Stimulated activated CD4-positive, alpha-beta T cell treated with anti-CD3 and anti-CD28 coated beads, Interleukin-12 subunit alpha, Interleukin-12 subunit beta, amount 100 ng/mL, for 4 hours (primary cell): ENCODE data around the gene PBX2.
"Not testable (repeated sequence)": the region's sequence is repeated elsewhere in the genome, so short reads cannot be mapped to it uniquely, and the experiment has no call there.

Experiments used
- DNase-seq: peaks from one replicate; pipeline ENCODE4 v3.0.0-alpha.2; 2020

PBX2 gene

DNA sequence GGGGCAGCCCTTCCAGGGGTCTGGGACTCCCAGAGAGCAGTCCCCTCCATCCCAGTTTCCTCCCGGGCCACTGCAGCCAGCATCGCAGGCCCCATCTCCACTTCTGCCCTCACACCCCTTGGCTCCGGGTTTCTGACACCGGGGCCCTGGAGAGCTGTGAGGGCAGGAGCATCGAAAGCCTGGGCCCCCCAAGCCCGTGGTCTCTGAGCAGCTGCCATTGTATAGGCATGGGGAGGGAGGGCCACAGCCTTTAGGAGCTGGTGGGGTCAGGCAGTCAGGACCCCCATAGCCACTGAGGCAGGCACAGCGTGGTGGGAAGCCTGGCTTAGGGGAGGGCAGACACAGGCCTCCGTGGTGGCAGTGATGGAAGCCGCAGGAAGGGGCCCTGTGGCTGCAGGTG lies 12.2 kb upstream of the PBX2 start:
- DNase-seq: no peak

DNA sequence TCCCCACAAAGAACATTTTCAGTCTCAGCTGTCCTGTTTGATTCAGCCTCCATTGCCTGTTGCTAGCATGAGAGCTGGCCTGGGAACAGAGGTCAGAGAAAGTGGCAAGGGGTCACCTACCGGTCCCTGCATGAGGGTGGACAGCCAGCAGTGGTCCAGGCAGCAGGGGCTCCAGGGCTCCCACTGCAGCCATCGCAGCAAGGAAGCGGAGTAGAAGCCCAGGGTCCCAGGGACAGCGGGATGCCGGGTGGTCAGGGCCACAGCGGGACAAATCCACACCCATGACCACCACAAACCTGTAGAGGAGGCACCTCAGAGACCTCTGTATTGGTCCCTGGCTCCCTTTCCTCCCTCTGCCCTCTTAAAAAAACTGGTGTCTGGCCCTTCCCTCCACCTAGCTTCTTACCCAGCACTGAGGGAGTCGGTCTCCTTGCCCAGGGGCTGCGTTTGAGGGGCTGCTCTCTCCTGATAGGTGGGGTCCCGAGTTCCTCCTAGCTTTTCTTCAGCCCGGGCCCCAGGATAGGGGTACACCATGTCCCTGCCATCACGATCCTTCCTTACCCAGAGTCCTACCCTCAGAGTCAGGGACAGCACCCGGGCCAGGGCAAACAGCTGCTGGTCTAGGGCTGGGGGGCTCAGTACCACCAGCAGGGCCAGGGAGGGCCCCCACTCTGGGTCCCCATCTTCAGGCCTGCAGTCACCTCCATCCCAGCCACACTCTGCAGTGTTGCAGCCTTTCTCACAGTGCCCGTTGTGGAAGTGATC lies 10.9 kb upstream of the PBX2 start:
- no peak for DNase-seq

DNA sequence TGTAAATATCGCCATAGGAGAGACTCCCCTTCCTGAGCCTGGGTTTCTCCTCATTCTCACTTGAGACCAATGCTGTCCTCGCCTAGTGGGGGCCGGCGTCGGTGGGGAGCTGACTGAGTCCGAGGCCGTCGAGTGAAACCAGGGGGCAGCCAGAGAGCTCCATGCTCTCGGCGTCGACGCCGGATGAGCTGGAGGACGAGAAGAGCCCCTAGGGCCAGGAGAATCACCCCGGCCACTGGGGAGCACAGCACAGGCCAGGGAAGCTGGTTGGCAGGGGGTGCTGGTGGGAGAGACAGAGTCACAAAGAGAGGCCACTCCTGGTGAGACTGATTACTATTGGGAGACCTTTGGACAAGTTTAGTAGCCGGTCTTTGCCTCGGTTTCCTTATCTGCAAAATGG lies 8.9 kb upstream of the PBX2 start:
- DNase-seq: no peak

DNA sequence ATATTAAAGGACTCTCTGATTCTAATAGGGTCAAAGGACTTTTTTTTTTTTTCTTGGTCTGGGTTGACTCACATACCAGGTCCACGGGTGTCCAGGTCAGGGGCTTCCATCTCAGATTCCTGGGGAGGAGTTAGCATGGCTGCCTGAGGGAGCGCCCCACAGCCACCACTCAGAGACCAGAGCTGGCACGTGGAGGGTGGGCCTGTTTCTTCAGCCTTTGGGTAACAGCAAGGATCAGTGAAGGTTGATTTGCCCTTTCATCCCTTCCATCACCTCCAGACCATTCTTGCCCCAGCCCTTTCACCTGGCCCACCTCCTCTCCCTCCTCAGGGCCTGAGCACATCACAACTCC lies 8.3 kb upstream of the PBX2 start:
- DNase-seq: no peak

DNA sequence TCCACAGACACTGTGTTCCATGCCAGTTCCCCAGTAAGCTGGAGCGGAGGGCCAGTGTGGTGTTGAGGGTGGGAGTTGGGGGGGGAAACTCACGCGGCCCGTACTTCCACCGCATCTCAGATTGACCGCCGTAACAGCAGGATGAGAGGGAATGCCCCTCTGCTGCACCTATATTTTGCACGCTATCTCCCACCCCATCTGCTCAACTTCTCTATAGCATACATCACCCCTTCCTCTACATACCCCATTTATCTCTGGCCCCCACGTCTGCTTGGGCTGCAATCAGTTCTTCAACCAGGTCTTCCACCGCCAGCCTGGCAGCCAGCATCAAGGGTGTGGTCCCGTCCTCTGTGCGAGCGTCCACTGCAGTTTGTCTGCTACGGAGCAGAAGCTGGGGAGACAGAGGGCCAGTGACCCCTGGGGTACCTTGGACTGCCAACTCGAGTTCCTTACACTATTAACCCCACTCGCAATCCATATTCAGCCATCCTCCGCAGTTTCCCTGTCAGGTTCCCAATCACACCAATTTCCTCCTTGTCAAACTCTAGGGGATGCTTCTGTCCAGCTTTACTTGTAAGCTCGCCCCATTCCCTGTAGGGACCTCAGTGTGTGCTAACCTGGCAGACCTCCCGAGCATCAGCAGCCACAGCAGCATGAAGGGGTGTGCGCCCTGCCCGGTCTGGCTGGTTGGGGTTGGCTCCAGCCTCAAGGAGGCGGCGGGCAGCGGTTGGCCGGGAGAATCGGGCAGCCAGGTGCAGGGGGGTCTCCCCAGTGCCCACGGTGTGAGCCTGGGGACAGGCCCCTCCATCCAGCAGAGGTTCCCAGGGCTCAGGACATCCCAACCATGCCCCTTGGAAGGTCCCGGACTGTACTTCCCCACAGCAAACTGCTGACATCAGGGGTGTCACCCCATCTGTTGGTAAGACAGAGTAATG lies 6.9 kb upstream of the PBX2 start:
- no peak for DNase-seq

DNA sequence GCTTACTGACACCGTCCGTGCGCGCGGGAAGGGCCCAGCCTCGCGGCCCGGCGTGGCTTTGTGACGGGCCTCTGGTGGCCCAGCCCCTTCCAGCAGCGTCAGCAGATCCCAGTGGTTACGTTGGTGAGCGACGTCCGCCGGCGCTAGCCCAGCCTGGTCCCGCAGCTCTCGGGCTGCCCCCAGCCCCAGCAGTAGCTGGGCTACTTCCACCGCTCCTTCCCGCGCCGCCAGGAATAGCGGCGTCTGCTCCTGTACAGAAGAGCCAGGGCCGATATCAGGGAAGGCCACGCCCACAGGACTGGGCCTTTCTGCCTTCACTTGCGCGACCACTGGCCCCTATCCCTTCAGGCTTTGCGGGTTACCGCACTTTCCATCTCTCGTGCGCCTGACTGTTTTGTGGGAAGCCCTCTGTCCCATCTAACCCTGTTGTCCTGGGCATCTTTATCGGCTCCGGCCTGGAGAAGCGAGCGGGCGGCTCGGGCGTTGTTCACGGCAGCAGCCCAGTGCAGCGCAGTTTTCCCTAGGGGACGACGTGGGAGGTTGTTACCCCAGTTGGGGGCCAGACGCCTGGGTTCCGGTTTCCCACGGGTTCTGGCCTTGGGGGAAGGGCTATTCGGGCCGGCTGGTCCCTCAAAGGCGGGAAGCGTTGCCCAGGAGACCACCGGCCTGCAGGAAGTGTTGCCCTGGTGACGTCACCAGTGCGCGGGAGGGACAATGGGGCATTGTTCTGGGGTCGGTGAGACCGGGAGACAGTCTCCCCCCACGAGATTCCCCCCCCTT lies 6.1 kb upstream of the PBX2 start:
- DNase-seq: peak; percentile 62

DNA sequence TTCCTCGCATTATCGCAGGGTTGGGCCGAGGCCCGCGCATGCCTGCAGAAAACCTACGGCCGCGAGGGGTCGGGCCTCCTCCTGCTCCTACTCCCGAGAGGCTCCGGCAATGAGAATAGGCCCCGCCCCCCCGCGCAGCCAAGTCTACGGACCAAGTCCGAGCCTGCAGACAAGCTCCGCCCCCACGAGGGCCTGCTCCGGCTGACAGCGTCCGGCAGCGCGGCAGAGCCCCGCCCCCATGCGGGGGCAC lies 5.6 kb upstream of the PBX2 start:
- peak; percentile 100 for DNase-seq

DNA sequence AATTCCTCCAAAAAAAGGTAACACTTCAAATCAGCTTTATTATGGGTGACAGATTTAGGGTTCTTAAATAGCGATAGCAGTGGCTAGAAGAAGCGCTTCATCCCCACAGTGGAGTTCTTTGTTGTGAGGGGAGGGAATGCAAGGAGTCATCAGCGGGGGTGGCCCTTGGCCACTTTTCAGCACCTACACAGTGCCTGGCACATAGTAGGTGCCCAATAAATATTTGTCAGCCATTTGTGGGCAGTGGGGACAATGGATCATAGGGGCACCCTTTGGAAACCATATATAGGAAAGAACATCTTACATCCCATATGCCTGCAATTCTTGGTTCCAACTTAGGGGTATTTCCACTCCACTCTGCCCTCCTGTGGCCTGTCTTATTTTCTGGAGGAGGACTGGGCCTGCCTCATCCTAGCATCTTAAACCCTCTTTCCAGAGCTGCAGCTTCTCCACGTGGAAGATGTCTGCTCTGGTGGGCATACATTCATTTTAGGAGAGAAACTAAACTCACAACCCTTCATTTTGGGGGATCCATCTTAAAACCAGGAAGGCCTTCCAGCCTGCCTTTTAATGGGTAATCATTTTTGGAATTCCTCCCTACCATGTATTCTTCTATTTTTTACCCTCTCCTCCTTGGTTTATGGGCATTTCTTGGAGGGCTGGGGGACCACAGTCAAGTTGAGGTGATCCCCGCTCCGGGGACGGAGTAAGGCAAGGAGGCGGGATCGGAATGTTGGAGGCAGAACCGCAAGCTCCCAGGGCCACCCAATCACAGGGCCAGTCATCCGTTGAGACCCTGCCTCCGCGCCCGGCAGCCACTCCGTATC lies 5.0 kb upstream of the PBX2 start:
- no peak for DNase-seq

DNA sequence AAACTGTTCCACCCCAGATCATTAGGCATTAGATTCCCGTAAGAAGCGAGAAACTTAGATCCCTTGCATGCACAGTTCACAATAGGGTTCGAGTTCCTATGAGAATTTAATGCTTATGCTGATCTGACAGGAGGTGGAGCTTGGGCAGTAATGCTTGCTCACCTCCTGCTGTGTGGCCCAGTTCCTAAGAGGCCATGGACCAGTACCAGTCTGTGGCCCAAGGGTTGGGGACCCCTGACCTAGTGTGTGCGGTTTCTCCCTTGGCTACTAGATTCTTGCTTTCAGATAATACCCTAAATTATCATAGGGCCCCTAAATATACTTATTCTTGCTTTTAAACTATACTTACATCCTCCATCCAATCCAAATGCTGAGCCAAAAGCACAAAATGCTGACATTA lies 4.4 kb upstream of the PBX2 start:
- DNase-seq: no peak

DNA sequence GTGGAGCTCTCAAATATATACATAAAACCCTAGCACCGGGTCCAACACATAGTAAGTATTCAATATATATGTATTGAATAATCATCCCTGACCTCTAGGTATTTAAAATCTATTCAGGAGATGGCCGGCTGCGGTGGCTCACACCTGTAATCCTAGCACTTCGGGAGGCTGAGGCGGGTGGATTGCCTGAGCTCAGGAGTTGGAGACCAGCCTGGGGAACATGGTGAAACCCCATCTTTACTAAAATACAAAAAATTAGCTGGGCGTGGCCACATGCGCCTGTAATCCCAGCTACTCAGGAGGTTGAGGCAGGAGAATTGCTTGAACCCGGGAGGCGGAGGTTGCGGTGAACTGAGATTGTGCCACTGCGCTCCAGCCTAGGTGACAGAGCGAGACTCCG lies 3.1 kb upstream of the PBX2 start:
- DNase-seq: not testable (repeated sequence)

DNA sequence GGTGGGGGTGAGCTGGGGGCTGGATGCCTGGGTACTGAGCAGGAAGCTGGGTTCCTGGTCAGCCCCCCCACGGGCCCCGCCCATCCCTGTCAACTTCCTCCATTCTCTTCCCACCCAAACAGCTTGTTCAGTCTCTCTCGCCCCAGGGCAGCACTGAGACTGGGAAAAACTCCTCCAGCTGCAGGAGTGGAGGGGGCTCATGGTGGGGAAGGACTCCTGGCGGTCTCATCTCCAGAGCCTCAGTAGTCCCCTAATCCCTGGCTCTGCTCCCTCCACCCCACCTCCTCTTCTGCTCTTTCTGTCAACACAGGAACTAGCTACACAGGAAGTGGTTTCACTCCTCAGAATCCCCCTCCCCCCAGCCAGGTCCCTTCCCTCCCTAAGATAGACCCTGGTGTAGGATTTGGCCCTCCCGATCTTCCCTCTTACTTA lies 2.6 kb upstream of the PBX2 start, which contains the start of gene GPSM3:
Gene GPSM3 (minus strand): TSS at position 36 of the 432 bp plus-strand sequence. CDS start 130 bp downstream, outside the sequence.
- peak; percentile 51 for DNase-seq

DNA sequence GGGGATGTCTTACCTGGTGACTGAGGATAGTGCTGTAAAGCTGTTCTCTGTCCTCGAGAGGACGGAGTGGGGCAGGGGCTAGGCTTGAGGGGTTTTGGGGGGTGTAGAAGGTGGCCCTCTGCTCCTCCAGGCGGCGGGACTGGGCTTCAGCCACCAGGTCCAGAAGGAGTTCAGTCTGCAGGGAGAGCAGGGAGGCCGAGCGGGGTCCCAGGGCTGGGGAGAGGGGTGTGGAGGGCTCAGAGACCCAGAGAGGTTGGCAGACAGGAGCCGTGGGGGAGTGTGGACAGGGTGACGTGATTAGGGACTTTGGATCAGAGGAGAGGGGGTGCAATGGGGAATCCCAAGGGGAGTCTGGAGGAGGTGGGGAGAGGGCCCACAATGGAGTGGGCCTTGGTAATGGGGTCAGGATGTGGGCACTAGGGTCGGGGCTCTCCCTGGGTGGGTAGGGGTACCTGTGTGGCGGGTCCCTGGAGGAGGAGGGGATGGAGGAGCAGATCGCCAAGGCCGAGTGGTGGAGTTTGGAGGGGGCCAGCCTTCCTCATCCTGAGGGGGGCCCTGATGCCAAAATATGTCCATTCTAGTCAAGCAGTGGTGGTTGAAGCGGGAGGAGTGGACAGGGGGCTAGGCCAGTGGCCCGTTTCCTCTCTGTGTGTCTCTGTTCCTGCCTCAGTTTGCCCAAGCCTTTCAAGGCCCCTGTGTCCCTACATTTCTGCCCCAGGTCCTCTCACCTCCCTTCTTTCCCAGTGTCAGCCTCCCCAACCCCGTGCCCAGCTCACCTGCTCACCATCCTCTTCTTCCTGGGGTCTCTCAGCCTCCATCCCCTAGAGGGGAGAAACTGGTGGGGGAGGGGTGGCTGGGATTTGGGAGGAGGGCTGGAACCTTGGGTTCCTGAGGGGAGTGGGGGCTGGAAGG lies 1.9 kb upstream of the PBX2 start:
- no peak for DNase-seq

DNA sequence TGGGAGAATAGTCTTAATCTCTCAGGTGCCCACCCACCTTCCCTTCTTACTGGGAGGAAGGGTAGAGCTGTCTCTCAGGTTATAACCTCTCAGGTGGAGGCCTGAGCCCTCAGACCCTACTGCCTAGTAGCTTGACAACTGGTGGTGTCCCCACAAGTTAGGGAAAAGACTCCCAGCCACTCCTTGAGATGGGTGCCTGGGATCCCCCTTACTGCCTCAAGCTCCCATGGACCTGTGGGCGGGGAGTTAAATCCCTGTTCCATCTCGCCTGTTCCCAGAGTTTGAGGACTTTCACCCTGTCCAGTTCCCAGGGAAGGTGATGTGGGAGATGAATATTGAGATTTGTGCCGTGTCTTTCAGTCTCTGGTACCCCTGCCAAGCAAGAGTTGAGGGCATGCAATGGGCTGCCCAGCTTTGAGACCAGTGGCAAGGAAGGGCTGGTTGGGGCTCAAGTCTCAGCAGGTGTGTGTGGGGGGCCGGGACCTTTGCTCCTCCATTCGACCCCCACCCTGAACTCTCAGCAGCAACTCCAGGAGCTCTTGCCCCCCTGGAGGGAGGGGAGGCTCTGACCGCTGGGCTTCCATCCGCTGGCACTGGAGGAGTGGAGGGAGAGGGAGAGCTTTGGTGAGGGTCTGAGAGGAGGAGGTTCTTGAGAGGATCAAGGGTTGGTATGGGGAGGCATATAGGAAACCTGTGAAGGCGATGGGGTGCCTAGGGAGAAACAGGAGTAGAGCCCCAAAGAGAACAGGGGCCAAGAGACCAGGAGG lies 1.1 kb upstream of the PBX2 start:
- DNase-seq: no peak

DNA sequence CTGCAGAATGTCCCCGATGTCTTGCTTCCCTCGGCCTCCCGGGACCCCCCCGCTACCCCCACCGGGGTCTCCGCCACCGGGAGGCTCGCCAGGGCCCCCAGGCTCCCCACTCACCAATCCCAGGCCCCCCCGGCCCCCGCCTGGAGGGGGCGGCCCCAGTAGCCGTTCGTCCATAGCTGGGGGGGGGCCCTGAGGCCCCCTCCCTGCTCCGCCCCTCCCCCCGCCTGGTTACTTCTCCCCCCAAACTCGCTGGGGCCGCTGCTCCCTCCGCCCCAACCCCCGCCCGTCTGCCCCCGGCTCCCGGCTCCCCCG lies 304 bp downstream of the PBX2 start:
- no peak for DNase-seq

DNA sequence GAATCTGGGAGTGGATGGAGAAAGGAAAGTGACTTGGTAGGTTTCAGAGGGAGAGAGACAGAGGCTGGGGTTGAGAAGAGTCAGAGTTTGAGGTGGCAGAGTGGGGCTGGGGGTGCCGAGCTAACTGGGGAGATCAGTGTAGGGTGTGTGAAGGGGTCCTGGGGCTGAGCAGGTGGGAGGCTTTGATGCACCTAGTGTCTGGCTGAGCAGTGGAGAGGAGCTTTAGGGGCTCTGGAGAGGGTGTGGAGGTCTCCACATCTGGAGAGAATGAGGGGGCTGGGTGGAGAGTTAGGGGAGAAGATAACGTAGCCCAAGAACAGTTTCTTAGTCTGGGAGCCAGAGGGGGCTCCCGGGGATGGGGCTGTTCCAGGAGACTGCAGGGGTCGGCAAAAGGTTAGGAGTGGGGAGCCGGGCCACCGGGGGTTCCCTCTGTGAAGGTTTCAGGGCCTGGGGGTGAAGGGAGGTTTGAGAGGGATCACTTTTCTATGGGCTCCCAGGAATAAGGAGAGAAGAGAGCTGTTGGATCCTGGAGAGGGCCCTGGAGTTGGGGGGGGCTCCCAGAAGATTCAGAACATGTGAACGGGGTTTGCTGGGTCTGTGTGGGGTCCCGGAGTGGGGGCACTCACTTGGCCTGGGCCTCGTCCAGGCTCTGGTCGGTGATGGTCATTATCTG lies 797 bp downstream of the PBX2 start:
- no peak for DNase-seq

DNA sequence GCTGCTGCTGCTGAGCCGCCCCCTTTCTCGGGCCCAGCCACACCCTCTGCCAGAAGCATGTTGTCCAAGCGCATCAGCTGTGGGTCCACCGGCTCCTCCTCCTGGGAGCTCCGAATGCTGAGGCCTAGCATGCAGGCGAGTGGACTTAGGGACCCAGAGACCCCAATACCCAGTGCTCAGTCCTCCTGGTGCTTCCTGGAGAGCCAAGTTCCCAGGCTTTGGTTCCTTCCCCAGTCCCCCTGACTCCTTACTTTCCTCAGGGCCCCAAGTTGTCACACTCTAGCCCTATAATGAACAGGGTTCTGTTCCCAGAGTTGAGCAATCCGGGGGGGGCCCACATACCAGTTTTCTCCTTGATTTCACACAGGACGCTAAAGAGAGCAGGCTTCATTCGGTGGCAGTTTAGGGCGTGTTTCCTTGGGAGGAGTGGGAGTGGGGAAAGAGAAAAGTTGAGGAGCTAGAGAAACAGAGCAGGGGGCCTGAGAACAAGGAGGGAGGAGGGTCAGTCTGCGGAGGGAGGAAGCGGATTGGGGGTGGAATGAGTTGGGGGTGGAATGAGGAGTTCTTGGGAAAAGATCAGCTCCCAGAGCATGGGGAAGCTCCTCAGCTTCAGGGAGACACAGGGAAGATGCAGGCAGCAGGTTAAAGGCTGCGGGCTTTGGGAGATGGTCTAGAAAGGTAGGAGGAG lies 1.5 kb downstream of the PBX2 start:
- DNase-seq: no peak

DNA sequence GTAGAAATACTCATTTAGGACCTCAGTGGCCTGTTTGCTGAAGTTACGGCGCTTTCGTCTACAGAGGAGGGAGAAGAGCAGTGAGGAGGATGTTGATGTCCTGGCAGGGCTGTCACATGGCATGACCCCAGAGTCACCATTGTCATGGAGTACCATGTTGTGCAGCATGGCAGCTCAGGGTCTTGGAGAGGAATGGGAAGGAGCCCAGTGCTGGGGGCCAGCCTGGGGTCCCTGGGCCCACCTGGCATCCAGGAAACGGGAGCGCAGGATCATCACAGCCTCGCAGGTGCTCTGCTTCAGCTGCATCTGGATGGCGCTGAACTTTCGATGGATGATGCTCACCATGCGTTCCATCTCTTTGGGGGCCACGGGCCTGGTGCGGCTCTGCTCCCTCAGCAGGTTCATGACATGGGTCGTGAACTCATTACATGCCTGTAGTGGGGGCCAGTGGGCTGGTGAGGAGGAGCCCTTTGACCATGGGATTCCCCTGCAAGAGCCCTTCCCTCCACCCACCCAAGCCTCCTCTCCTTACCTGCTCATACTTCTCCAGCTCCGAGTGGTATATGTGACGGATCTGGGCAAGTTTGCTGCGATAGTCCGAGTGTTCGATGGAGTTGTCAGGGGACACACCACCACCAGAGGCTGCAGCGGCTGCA lies 2.1 kb downstream of the PBX2 start:
- not testable (repeated sequence) for DNase-seq

DNA sequence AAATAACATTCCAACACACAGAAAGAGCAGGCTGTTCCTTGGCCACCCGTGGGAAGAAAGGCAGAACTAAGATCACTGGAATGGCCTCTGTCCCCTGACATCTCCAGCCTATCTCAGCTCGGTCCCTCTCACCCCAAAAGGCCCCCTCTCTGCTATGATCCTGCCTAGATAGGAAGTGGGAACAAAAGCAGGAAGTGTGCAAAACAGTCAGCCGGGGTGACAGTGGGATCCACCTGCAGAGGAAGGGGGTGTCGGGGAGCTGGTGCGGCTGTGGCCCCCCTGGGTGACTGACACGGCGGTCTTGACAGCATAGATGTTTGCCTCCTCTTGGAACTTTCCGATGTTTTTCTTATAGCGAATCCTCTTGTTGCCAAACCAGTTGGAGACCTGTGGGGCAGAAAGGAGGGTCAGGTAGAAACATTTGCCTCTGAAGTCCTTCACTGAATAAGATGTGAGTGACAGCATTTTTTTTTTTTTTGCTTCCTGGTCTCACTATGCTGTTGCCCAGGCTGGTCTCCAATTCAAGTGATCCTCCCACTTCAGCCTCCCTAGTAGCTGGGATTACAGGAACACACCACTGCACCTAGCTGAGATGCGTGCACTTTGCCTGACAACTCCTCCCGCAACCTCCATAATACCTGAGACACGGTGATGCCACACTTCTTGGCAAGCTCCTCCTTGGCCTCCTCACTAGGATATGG lies 2.8 kb downstream of the PBX2 start:
- no peak for DNase-seq
